Measurements from ENCODE around the gene SIRPB1. TPM values are rescaled to one million over a fixed set of nuclear protein-coding genes. Genes with fewer than 3 reads are reported as not detected.

The SIRPB1 gene
- total RNA-seq, 1 experiment from 2014 or later, result 11.6 TPM

DNA sequence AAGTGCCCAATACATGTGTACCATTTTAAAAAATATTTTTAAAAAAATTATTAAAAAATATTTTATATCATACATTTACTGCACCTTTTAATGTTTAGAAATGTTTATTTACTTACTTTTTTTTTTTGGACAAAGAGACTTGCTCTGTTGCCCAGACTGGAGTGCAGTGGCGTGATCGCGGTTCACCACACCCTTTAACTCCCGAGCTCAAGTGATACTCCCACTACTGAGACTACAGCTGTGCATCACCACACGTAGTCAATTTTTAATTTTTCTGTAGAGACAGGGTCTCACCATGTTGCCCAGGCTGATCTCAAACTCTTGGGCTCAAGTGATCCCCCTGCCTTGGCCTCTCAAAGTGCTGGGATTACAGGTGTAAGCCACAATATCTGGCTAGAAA is 47.0 kb upstream of the SIRPB1 start:
- TF ChIP-seq EZH2 (IDR thresholded peaks at IDR 0.05; ENCODE audit: low read length, unreplicated experiment) (no peak), EZH2phosphoT487 (IDR thresholded peaks at IDR 0.05; ENCODE audit: borderline replicate concordance, low read length) (no peak)
- TF ChIP-seq, protein P1, sequence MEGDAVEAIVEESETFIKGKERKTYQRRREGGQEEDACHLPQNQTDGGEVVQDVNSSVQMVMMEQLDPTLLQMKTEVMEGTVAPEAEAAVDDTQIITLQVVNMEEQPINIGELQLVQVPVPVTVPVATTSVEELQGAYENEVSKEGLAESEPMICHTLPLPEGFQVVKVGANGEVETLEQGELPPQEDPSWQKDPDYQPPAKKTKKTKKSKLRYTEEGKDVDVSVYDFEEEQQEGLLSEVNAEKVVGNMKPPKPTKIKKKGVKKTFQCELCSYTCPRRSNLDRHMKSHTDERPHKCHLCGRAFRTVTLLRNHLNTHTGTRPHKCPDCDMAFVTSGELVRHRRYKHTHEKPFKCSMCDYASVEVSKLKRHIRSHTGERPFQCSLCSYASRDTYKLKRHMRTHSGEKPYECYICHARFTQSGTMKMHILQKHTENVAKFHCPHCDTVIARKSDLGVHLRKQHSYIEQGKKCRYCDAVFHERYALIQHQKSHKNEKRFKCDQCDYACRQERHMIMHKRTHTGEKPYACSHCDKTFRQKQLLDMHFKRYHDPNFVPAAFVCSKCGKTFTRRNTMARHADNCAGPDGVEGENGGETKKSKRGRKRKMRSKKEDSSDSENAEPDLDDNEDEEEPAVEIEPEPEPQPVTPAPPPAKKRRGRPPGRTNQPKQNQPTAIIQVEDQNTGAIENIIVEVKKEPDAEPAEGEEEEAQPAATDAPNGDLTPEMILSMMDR (conservative IDR thresholded peaks at IDR 0.05; ENCODE audit: low read depth, low read length), result no peak

DNA sequence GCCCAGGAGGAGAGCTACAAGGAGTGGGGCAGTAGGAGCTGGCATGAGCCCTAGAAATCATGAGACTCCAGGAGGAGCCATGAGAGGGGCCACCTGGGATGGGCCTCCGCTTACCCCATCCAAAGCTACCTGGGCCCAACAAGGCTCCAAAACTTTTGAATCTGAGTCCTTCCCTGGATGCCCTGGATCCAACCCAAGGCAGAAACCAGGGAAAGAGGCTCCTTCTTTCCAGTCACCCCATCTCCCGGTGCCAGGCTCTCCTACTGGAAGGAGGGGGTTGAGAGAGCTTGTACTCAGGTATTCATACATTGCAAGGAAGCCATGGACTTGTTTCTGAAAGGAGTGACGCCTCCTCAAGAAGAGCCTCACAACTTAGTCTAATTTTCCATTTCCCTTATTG is 45.5 kb upstream of the SIRPB1 start:
- no peaks in the 10 kb centered on the region for H3K9me3 ChIP-seq (ENCODE audit: low read length)
- no TSS peak for BruUV-seq (replicated peaks)

More for the DNA sequence above, 47.0 kb upstream of the SIRPB1 start:
- H2AFZ ChIP-seq (ENCODE audit: low read length), result no peak overlapping the region
- H3K9me3 ChIP-seq (ENCODE audit: low read length), result no peaks in the 10 kb centered on the region
- H3K36me3 ChIP-seq (ENCODE audit: low read depth, low read length), result no peaks in the 10 kb centered on the region
- no peaks in the 10 kb centered on the region for H3K9me2 ChIP-seq (replicated peaks; ENCODE audit: low read length)
- no peaks in the 10 kb centered on the region for H4K20me1 ChIP-seq (ENCODE audit: low read length)
- CTCF ChIA-PET, result no interaction called here
- H3K4me1 ChIP-seq (ENCODE audit: insufficient read depth, low read length), result peaks cover 9% of the 10 kb centered on the region
- no peak for DNase-seq
- no peak overlapping the region for H3K4me3 ChIP-seq (ENCODE audit: low read length)
- H3K9ac ChIP-seq (ENCODE audit: low read length), result no peak overlapping the region
- POLR2A ChIA-PET (ENCODE audit: unreplicated experiment), result interaction anchor here (0.7 kb wide), 1 partner anchor 42 kb away, joined by 4 read pairs; no protein-coding TSS in a partner anchor
- no peaks in the 10 kb centered on the region for H3K27me3 ChIP-seq (ENCODE audit: low read length)
- no peak overlapping the region for H3K27ac ChIP-seq (ENCODE audit: low read length)
- H3K79me2 ChIP-seq (ENCODE audit: low read length), result no peaks in the 10 kb centered on the region
- H3K4me2 ChIP-seq (ENCODE audit: low read length), result no peak overlapping the region
- BruUV-seq (replicated peaks), result no TSS peak
- ATAC-seq, result no peak
- no peaks in the 10 kb centered on the region for H3F3A ChIP-seq (ENCODE audit: low read length, unreplicated experiment)
- intact Hi-C loops (cut with micrococcal nuclease), result no loop called here

DNA sequence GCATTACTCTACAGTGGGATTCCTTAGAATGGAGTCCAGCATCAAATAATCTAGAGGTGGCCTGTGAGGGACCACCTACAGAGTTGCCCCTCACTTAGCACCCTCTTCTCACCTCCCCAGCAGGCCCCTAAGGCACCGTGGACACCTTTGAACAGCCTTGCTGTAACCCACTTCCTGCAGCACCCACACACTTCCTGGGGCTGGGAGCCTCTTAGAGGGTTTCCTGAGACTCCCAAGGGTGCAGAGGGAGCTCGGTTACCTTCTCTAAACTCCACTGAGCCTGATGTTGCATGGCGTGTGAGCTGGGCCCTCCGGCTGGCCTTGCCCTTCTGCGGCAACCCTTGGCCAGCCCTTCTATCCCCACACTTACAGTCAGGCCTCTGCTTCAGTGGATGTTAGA is 45.1 kb upstream of the SIRPB1 start:
- no TSS peak for BruUV-seq (replicated peaks)
- H3K9ac ChIP-seq (ENCODE audit: low read length), result no peak overlapping the region
- H3K27ac ChIP-seq (ENCODE audit: low read length), result no peak overlapping the region
- H3K27me3 ChIP-seq (ENCODE audit: low read length), result no peaks in the 10 kb centered on the region
- H3K79me2 ChIP-seq (ENCODE audit: low read length), result no peaks in the 10 kb centered on the region
- CTCF ChIA-PET, result no interaction called here
- no peaks in the 10 kb centered on the region for H4K20me1 ChIP-seq (ENCODE audit: low read length)
- H3K4me2 ChIP-seq (ENCODE audit: low read length), result no peak overlapping the region
- no peak for DNase-seq
- H3K36me3 ChIP-seq (ENCODE audit: low read depth, low read length), result no peaks in the 10 kb centered on the region
- no peak overlapping the region for H3K4me3 ChIP-seq (ENCODE audit: low read length)
- H3F3A ChIP-seq (ENCODE audit: low read length, unreplicated experiment), result no peaks in the 10 kb centered on the region
- POLR2A ChIA-PET (ENCODE audit: unreplicated experiment), result no interaction called here
- TF ChIP-seq EZH2phosphoT487 (IDR thresholded peaks at IDR 0.05; ENCODE audit: borderline replicate concordance, low read length), result no peak
- no peak for TF ChIP-seq EZH2 (IDR thresholded peaks at IDR 0.05; ENCODE audit: low read length, unreplicated experiment)
- TF ChIP-seq, protein P1 (conservative IDR thresholded peaks at IDR 0.05; ENCODE audit: low read depth, low read length), result no peak
- H2AFZ ChIP-seq (ENCODE audit: low read length), result no peak overlapping the region
- intact Hi-C loops (cut with micrococcal nuclease), result no loop called here
- H3K4me1 ChIP-seq (ENCODE audit: insufficient read depth, low read length), result peaks cover 10% of the 10 kb centered on the region
- no peaks in the 10 kb centered on the region for H3K9me3 ChIP-seq (ENCODE audit: low read length)
- no peaks in the 10 kb centered on the region for H3K9me2 ChIP-seq (replicated peaks; ENCODE audit: low read length)
- ATAC-seq, result no peak

More for the DNA sequence above, 45.5 kb upstream of the SIRPB1 start:
- H3K4me1 ChIP-seq (ENCODE audit: insufficient read depth, low read length), result peaks cover 10% of the 10 kb centered on the region
- H3K9me2 ChIP-seq (replicated peaks; ENCODE audit: low read length), result no peaks in the 10 kb centered on the region
- H3K9ac ChIP-seq (ENCODE audit: low read length), result no peak overlapping the region
- H3K27me3 ChIP-seq (ENCODE audit: low read length), result no peaks in the 10 kb centered on the region
- no peak overlapping the region for H3K4me2 ChIP-seq (ENCODE audit: low read length)
- no peak overlapping the region for H3K27ac ChIP-seq (ENCODE audit: low read length)
- ChIA-PET POLR2A (ENCODE audit: unreplicated experiment) (no interaction called here), CTCF (no interaction called here)
- intact Hi-C loops (cut with micrococcal nuclease), result no loop called here
- H3K4me3 ChIP-seq (ENCODE audit: low read length), result no peak overlapping the region
- no peaks in the 10 kb centered on the region for H3F3A ChIP-seq (ENCODE audit: low read length, unreplicated experiment)
- DNase-seq (no peak), ATAC-seq (no peak)
- H3K36me3 ChIP-seq (ENCODE audit: low read depth, low read length), result no peaks in the 10 kb centered on the region
- TF ChIP-seq EZH2phosphoT487 (IDR thresholded peaks at IDR 0.05; ENCODE audit: borderline replicate concordance, low read length) (no peak), EZH2 (IDR thresholded peaks at IDR 0.05; ENCODE audit: low read length, unreplicated experiment) (no peak)
- TF ChIP-seq, protein P1 (conservative IDR thresholded peaks at IDR 0.05; ENCODE audit: low read depth, low read length), result no peak
- no peaks in the 10 kb centered on the region for H4K20me1 ChIP-seq (ENCODE audit: low read length)
- H2AFZ ChIP-seq (ENCODE audit: low read length), result no peak overlapping the region
- no peaks in the 10 kb centered on the region for H3K79me2 ChIP-seq (ENCODE audit: low read length)
